GM21515 (cell line): ENCODE measurements around the gene HMCN2.

Source experiments
- ATAC-seq: cut with Tn5 transposase; IDR thresholded peaks from one replicate; pipeline ENCODE4 v1.9.1; 2021; ENCODE audit not compliant: unreplicated experiment

The HMCN2 gene

GRCh38 chr9:130448035-130448624, 182.6 kb downstream of the HMCN2 start:
- no peak for ATAC-seq

DNA sequence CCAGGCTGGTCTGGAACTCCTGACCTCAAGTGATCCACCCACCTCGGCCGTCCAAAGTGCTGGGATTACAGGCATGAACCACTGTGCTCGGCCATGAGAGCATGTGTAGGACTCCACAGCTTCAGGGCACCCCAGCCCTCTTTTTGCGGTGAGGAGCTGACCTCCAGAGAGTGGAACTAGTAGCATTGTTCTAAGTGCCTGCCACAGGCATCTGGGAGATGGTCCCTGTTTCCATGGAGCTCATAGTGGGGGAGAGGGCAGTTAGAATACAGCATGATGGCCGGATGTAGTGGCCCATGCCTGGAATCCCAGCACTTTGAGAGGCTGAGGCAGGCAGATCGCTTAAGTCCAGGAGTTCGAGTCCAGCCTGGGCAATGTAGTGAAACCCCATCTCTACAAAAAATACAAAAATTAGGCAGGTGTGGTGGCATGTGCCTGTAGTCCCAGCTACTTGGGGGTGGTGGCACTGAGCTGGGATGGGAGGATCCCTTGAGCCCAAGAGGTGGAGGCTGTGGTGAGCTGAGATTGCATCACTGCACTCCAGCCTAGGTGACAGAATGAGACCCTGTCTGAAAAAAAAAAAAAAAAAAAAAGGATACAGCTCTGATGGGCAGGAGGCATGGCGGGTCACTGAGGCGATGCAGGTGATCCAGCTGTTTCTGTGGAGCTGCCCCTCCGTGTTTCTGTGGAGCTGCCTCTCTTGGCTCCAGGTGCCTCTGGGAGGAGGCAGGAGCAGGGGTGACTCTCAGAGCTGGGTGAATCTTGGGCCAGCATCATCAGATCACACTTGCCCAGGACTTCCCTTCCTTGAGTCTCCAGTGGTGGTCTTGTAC, 183.4 kb downstream of the HMCN2 start:
- ATAC-seq, result no peak

DNA sequence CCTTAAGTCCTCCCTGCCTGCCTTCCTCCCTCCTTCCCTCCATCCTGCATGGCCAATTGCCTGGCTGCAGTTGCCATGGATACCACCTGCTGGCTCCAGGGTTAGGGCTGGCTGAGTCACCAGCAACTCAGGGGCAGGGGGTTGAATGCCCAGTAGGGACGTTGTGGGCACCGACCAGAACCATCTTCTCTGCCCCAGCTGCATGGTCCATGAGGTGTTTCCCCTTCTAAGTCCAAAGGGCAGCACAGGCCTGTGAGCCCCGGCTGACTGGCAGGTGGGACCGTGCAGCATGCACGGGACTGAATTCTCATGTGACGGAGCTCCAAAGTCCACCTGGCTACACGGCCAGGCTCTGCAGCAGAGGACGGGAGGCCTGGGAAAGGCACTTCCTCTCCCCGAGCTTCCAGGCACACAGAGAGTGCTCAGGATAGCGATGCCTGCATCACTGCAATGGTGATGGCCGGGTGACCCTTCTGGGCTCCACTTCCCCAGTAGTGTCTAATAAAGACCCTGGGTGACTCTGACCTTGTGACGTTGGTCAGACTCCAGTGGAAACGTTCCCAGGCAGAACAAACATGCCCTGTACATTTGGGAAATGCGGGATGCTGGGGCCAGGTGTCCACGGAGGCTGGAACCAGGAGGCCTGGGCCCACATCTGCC, 184.9 kb downstream of the HMCN2 start:
- no peak for ATAC-seq

- no peak for ATAC-seq
These were observed 185.4 kb downstream of the HMCN2 start for GRCh38 chr9:130451004-130451390.

- no peak for ATAC-seq
These were observed 186.2 kb downstream of the HMCN2 start for GRCh38 chr9:130451509-130452388.

DNA sequence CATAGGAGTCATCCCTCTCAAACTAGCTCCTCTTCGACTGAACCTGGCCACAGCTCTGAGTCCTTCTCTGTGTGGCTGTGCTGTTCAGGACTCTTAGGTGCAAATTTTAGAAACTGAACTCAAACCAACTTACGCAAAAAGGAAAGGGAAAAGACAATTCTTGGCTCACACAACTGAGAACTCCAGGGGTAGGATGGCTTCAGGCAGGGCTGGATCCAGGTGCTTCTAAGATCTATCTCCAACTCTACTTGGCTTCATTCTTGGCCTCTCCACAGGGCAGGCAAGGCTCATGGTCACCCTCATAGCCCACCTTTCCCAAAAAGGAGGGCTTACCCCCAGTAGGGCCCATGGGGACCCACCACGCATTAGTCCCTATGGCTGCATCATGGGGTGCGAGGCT, 187.3 kb downstream of the HMCN2 start:
- no peak for ATAC-seq

GRCh38 chr9:130453487-130453886, 187.9 kb downstream of the HMCN2 start:
- ATAC-seq, result no peak

DNA sequence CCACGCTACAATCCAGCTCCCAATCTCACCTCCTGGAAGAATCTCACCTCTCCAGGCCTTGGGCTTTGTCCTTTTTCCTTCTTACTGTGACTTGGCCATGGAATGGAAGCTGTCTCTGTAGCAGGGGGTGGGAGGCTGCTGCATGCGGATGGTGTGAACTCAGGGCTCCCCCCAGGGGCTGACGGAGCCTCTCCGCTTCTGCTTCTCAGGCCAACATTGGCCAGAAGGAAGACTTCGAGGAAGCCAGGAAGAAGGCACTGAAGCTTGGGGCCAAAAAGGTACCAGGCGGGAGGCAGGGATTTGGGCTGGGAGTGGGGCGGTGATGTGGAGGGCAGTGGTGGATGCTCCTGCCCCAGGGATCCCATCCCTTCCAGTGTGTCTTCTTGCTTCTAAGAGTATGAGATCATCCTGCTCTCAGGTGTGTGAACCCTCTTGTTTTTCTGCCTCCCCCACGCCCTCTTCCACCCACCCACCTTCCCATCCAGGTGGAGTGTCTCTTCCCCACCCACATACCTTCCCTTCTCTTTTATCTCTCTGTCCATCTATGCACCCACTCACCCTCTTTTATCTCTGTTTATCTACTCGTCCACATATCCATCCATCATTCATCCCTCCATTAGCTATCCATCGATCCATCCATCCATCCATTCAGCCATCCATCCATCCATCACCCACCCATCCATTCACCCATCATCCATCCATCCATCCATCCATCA, 188.7 kb downstream of the HMCN2 start:
- no peak for ATAC-seq

DNA sequence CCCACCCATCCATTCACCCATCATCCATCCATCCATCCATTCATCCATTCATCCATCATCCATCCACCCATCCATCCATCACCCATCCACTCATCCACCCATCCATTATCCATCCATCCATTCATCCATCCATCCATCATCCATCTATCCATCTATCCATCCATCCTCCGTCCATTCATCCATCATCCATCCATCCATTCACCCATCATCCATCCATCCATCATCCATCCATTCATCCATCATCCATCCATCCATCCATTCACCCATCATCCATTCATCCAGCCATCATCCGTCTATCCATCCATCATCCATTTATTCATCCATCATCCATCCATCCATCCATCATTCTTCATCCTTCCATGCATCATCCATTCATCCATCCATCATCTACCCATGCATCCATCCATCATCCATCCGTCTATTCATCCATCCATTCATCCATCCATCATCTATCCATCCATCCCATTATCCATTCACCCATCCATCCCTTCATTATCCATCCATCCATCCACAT, 189.3 kb downstream of the HMCN2 start:
- no peak for ATAC-seq

DNA sequence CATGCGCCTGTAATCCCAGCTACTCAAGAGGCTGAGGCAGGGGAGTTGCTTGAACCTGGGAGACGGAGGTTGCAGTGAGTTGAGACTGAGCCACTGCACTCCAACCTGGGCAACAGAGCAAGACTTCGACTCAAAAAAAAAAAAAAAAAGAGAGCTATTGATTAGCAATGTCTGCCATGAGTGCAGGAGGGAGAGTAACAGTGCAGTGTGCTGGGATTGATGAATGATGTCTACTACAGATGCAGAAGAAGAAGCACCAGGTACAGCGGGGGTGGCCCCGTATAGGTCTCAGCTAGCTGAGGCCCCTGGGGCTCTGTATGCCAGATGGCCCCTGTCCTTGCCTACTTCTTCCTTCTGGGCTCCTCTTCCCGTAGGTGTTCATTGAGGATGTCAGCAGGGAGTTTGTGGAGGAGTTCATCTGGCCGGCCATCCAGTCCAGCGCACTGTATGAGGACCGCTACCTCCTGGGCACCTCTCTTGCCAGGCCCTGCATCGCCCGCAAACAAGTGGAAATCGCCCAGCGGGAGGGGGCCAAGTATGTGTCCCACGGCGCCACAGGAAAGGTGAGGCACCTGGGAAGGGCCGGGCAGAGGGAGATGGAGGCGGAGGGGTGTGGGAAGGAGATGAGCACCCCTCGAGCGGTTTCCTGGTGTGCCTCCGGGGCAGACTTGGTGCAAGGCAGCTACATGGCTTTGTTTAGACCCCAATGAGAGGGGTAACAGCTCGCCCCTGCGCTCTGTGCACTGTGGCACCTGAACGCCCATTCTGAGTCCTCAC, 192.7 kb downstream of the HMCN2 start:
- ATAC-seq, result no peak

DNA sequence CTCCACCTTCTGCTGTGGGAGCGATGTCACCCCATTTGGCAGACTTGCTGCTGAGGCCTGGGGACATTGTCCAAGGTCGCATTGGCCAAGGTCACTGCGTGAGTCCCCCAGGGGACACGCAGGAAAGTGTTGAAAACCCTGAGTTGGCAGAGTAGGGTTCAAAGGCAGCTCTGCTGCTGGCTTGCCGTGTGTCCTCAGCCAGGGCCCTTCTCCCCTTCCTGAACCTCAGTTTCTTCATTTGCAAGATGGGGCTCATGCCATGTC, 193.2 kb downstream of the HMCN2 start:
- no peak for ATAC-seq

GRCh38 chr9:130459151-130459550, 193.6 kb downstream of the HMCN2 start:
- ATAC-seq, result no peak

DNA sequence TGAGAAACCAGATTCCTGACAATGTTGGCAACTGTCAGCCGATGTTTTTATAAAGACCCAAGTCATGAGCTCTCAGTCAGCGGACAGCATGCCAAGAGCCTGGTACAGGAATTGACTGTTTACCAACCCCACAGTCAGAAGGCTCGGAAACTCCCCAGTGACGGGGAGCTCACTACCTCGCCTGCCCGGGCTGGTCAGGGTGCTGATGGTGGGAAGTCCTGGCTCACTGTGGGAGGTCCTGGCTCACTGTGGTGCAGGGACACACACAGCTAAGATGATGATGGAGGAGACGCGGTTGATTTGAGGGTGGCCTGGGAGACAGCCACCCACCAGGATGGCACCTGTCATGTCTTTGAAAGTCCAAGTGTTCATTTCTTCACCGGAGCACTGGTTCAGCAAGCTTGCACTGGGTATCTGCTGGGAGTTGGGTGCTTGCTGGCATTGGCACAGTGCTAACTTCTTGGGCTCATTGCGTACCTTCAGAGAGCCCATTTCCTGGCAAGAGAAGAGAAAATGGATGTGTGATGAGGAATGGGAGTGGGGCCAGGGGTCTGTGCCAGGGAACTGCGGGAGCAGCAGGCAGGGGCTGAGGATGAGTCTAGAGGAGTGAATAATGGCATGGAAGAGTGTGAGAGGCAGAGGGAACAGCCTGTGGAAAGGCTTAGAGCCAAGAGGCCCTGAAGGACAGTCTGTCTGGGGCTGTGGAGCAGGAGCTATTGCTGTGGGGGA, 194.5 kb downstream of the HMCN2 start:
- no peak for ATAC-seq

GRCh38 chr9:130461218-130461630, 195.7 kb downstream of the HMCN2 start:
- ATAC-seq, result no peak

DNA sequence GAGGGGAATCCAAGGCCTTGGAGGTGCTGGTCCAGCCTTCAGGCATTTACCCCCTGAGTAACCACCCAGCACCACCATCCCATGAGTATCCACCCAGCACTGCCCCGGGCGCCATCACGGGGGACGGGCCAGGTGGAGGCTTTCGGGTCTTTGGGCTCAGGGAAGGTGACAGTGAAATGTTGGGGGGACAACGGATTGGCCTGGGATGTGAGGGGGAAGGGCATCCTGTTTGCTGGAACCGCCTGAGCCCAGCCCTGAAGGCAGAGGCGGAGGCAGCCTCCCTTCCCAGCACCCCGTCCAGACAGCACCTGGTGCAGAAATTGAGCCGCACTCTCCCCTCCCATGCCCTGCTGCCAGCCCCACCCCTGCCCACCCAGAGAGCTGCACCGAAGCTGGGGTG, 196.2 kb downstream of the HMCN2 start:
- ATAC-seq, result no peak

DNA sequence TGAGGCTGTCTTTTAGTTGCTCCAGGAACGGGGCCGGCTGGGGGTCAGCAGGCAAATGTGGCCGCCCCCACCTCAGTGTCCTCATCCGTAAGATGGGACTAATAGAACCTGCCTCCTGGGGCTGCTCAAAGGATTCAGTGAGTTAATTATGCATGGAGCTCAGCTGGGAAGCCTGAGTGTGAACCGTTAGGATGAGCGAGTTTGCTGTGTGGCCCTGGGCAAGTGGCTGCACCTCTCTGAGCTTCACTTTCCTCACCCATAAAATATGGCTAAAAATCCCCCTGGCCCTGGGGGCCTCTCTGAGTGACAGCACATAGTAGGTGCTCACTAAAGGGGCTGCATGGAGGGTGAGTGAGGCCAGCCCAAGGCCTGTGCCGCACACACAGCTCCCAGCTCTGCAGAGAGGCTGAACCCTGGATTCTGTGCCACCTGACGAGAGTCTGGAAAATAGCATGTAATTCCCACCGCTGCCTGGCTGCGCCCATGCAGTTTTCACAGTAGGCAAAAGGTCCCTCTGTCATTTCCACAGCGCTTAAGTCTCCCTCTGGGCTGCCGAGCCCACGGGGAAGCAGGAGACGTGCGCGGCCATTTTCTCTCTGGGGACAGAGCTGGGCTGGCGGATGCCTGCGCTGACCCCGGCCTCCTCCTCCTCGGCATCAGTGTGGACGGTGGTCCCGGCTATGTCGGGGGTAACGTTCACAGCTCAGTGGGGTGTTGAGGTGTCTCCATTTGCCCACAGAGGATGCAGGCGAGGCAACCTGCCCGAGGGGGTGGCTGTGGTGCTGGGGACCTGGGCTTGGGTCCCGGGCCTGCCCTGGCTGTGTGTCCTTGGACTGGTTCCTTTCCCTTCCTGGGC, 197.4 kb downstream of the HMCN2 start:
- no peak for ATAC-seq

DNA sequence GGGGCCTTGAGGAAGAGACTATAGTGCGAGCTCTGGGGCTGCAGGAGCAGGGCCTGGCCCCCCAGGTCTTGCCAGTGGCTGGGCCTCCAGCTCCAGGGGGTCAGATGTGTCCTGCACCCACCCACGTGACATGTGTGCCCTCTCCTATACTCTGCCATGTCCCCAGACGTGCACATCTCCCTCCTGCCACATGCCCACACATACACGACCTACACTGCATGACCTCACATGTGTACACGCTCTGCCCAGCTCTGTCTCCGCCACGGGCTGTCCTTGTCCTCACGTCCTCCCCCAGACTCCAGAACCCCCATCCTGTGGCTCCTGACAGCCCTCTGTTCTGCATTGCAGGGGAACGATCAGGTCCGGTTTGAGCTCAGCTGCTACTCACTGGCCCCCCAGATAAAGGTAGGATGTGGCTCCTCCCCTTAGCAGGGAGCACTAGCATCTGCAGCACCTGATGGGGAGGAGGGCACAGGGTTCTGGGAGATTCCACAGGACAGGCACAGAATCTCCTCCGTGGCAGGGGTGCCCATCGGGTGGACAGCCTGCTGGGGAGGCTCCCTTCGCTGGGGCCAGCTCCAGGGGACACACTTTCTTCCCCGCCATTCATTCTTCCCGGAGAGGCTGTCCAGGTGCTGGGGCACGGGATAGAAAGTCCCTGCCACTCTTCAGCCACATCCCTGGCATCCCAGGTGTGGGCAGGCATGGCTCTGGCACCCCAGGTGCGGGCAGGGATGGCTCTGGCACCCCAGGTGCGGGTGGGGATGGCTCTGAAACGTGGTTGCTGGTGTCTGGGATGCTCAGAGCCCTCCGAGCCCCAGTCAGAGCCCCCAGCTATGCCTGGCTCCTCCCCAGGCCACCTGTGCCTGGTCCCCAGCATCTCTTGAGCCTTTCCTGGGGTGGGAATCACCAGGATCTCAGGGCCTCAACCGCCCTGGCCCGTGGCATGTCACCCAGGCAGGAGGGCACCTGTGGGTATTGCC, 198.5 kb downstream of the HMCN2 start:
- no peak for ATAC-seq
